GM21576 (cell line): ENCODE measurements around the gene CRYBB1.
A peak's percentile ranks its signal among the peaks of the same experiment; 100 is the strongest.
"Not testable (repeated sequence)": the region's sequence is repeated elsewhere in the genome, so short reads cannot be mapped to it uniquely, and the experiment has no call there.

Experiments
- ATAC-seq: cut with Tn5 transposase; IDR thresholded peaks from one replicate; pipeline ENCODE4 v1.9.1; 2021; ENCODE audit warnings: mild to moderate bottlenecking, moderate library complexity; ENCODE audit not compliant: unreplicated experiment

The CRYBB1 gene

GRCh38 chr22:26642465-26643417, 24.9 kb upstream of the CRYBB1 start:
- peak; percentile 54 for ATAC-seq

DNA sequence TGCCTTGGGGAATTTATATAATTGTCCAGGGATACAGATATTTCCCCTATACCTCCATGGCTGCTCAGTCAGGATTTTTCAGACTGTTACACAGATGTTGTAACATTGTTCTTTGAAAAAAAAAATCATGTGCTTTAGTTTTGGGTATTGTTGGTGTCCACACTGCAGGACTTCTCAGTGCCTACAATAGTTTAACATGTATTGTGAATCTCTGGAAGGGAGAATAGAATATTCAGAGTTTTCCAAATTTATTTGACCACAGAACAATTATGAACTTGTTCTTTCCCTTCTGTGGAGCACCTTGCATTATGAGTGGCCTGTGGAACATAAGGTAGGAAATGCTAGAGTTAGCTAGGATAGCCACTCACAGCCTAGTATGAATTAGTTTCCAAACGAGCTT, 18.5 kb upstream of the CRYBB1 start:
- no peak for ATAC-seq

GRCh38 chr22:26635117-26635516, 17.3 kb upstream of the CRYBB1 start:
- ATAC-seq = no peak

GRCh38 chr22:26634189-26634588, 16.4 kb upstream of the CRYBB1 start:
- ATAC-seq = no peak

GRCh38 chr22:26632422-26633155, 14.8 kb upstream of the CRYBB1 start:
- ATAC-seq = no peak

GRCh38 chr22:26631282-26631681, 13.5 kb upstream of the CRYBB1 start:
- no peak for ATAC-seq

DNA sequence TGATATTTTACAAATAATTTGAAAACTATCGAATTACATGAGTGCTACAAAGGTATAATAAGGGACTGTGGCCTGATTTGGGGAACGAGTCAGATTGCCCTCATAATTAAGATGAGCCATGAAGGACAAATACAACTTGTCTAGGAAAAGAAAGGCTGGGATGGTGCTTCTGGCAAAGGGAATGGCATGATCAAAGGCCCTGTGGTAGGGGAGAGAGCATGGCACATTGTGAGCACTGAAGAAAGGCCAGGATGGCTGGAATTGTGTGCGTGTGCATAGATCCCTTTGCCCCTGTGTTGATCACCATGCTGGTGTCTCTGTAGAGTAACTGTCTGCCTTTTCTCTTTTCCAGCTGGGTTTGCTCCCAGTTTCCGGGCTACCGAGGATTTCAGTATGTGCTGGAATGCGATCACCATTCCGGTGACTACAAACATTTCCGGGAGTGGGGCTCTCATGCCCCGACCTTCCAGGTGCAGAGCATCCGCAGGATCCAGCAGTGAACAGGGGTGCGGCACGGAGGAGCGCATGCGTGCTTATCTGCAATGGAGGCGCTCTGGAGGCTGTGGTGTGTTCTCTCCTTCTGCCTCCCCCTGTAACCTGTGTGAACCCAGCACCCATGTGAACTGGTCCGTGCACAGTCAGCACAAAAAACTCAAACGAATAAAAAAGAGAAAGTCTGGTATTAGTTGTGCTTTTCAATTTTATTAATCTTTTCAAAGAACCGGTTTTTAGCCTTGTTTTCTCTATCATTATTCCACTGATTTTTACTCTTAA, 12.3 kb upstream of the CRYBB1 start:
- ATAC-seq = no peak

DNA sequence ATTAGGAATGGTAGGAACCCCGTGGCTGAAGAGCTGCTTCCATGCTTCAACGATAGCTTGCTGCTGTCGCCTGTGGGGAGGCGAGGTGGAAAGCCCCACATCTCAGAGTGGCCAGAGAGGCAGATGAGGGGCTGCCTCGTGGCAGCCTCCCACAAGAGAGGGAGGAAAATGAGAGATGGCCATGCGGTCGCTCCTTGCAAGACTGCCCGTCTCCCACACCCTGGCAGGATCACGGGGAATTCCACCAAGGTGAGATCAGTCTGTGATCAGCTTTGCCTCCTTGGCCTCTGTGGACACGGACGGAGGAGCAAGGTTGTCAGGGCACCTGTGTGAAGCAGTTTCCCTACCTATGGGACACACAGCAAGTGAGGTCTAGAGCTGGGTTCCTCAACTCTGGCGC, 7.0 kb upstream of the CRYBB1 start:
- no peak for ATAC-seq

DNA sequence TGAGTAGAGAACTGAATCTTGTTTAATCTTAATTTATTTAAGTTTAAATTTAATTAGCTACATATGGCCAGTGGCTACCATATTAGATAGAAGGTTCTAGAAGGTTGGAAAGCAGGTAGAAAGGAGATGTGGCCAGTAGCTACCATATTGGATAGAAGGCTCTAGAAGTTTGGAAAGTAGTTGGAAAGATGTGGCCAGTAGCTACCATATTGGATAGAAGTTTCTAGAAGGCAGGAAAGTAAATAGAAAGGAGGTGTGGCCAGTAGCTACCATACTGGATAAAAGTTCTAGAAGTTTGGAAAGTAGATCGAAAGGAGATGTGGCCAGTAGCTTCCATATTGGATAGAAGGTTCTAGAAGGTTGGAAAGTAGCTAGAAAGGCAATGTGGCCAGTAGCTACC, 6.2 kb upstream of the CRYBB1 start:
- no peak for ATAC-seq

GRCh38 chr22:26621663-26622062, 3.8 kb upstream of the CRYBB1 start, which contains the start of gene CRYBA4:
TSS of gene CRYBA4 (plus strand) at chr22:26621963. CDS start at chr22:26622597, 634 bp downstream.
- ATAC-seq = no peak

GRCh38 chr22:26620197-26620596, 2.4 kb upstream of the CRYBB1 start:
- no peak for ATAC-seq

GRCh38 chr22:26619510-26619909, 1.7 kb upstream of the CRYBB1 start:
- ATAC-seq = no peak

DNA sequence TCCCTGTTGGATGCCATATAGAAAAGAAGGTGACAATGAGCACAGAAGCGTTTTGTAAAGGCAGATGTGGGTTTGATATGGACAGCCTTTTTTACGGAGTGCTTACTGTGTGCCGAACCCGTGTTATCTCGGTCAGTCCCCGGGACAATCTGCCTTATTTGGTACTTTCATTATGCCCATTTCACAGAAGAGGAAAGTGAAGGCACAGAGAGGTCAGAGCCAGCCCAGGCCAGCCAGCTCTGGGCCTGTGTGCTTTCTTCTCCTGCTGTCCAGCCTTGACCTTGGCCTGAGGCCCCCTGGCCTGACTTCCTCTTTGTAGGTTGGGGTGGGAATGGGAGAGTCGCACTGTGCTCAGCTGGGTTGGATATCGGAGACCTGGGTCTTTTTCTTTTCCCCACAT, 628 bp upstream of the CRYBB1 start:
- ATAC-seq = no peak

GRCh38 chr22:26616650-26617049, 1.2 kb downstream of the CRYBB1 start:
- ATAC-seq = no peak

GRCh38 chr22:26615830-26616435, 1.9 kb downstream of the CRYBB1 start:
- no peak for ATAC-seq

GRCh38 chr22:26615149-26615548, 2.7 kb downstream of the CRYBB1 start:
- no peak for ATAC-seq

DNA sequence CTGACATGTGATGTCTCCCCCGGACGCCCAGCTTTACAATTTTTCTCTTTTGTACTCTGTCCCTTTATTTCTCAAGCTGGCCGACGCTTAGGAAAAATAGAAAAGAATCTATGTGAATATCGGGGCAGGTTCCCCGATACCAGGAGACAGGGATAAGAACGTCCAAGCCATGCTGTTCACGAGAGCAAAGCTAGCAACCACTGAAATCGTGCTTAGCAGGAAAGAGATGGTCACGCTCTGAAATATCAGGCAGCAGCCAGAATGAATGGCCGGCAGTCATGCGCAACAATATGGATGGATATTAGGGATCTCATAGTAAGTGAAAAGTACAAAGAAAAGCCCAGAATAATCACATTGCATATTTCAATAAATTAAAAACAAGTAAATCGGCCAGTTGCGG, 3.5 kb downstream of the CRYBB1 start:
- ATAC-seq = no peak

DNA sequence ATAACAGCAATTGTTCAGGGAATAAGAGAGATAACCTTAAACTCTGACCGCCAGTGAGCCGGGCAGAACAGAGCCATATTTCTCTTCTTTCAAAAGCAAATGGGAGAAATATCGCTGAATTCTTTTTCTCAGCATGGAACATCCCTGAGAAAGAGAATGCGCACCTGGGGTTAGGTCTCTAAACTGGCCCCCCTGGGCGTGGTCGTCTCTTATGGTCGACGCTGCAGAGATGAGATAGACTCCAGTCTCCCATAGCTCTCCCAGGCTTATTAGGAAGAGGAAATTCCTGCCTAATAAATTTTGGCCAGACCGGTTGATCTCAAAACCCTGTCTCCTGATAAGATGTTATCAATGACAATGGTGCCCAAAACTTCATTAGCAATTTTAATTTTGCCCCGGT, 4.1 kb downstream of the CRYBB1 start:
- ATAC-seq = not testable (repeated sequence)

- no peak for ATAC-seq
Measured at GRCh38 chr22:26612652-26613051, 5.2 kb downstream of the CRYBB1 start.

- no peak for ATAC-seq
Measured at GRCh38 chr22:26610996-26611395, 6.8 kb downstream of the CRYBB1 start.
